Hepatocyte (in vitro differentiated cells): ENCODE measurements around the gene MMP8. TPM values are rescaled to one million over a fixed set of nuclear protein-coding genes. Genes with fewer than 3 reads are reported as not detected.

Experiments
- DNase-seq: peaks from one replicate; pipeline ENCODE4 v3.0.0-alpha.2; 2016; ENCODE audit warnings: low spot score
- H2AFZ ChIP-seq: fragments of 200-600 bp; sonication (generic); 2 replicates; pipeline ENCODE4 v1.6.0; 2016; ENCODE audit warnings: antibody characterized with exemption, mild to moderate bottlenecking
- H3K27ac ChIP-seq: fragments of 200-600 bp; sonication (generic); 2 replicates; pipeline ENCODE4 v1.5.1; 2016; ENCODE audit warnings: mild to moderate bottlenecking
- H3K27me3 ChIP-seq: fragments of 200-600 bp; sonication (generic); 2 replicates; pipeline ENCODE4 v1.6.1; 2016
- H3K36me3 ChIP-seq: fragments of 200-600 bp; sonication (generic); replicated peaks from 2 replicates; pipeline ENCODE4 v1.5.1; 2016; ENCODE audit warnings: low read depth; ENCODE audit not compliant: insufficient read depth
- H3K4me1 ChIP-seq: fragments of 200-600 bp; sonication (generic); 2 replicates; pipeline ENCODE4 v1.5.1; 2016; ENCODE audit warnings: mild to moderate bottlenecking, moderate library complexity; ENCODE audit not compliant: insufficient read depth
- H3K4me2 ChIP-seq: fragments of 200-600 bp; sonication (generic); 2 replicates; pipeline ENCODE4 v1.6.0; 2016
- H3K4me3 ChIP-seq: fragments of 200-600 bp; sonication (generic); 2 replicates; pipeline ENCODE4 v1.5.1; 2016; ENCODE audit warnings: mild to moderate bottlenecking
- H3K79me2 ChIP-seq: fragments of 200-600 bp; sonication (generic); 2 replicates; pipeline ENCODE4 v1.6.0; 2017; ENCODE audit warnings: mild to moderate bottlenecking
- H3K9me2 ChIP-seq: fragments of 200-600 bp; sonication (generic); replicated peaks from 2 replicates; pipeline ENCODE4 v1.6.0; 2017; ENCODE audit warnings: mild to moderate bottlenecking; ENCODE audit not compliant: insufficient read depth
- H3K9me3 ChIP-seq: fragments of 200-600 bp; sonication (generic); 2 replicates; pipeline ENCODE4 v1.5.1; 2016; ENCODE audit warnings: low read depth, mild to moderate bottlenecking
- H4K20me1 ChIP-seq: fragments of 200-600 bp; sonication (generic); 2 replicates; pipeline ENCODE4 v1.6.0; 2016; ENCODE audit warnings: mild to moderate bottlenecking; ENCODE audit not compliant: insufficient read depth, poor library complexity, severe bottlenecking
- CTCF ChIP-seq: fragments of 200-600 bp; sonication (generic); IDR thresholded peaks from 2 replicates; pipeline ENCODE4 v1.5.1; 2016; ENCODE audit warnings: antibody characterized with exemption, mild to moderate bottlenecking; ENCODE audit not compliant: poor library complexity
- EZH2 ChIP-seq: fragments of 200-600 bp; sonication (generic); IDR thresholded peaks from 2 replicates; pipeline ENCODE4 v1.6.1; 2016; ENCODE audit warnings: antibody characterized with exemption, mild to moderate bottlenecking, borderline replicate concordance
- EZH2phosphoT487 ChIP-seq: fragments of 200-600 bp; sonication (generic); IDR thresholded peaks from one replicate; pipeline ENCODE4 v1.6.1; 2018; ENCODE audit warnings: antibody characterized with exemption, mild to moderate bottlenecking, low read depth, moderate library complexity; ENCODE audit not compliant: unreplicated experiment, severe bottlenecking
- WGBS: methylation state at CpG from one replicate; pipeline ENCODE4 v1.1.6; 2016; ENCODE audit warnings: low lambda C conversion rate; ENCODE audit errors: missing lambda C conversion rate; 5-methylcytosine and 5-hydroxymethylcytosine counted together
- polyA plus RNA-seq: library from polyadenylated mRNA; unstranded; fragments of >200 nt; fragmentation: Nextera tagmentation; extraction: Ambion mirVana; gene quantifications from 2 replicates; pipeline ENCODE4 v1.2.1, GENCODE V29; 2016
- total RNA-seq: library from RNA; depleted of rRNA; stranded (reverse); fragments of >200 nt; gene quantifications from 2 replicates; pipeline ENCODE4 v1.2.3, GENCODE V29; 2014

MMP8 gene
- total and polyA plus RNA-seq, 2 experiments from 2014 or later, result 0.37 TPM; not detected in 1

- H3K9me2 ChIP-seq, result no peaks in the 10 kb centered on the region
- no peak for DNase-seq
- no peak within 1 kb of the TSS for H3K4me2 ChIP-seq
- no peaks in the 10 kb centered on the region for H3K36me3 ChIP-seq
- no peaks in the 10 kb centered on the region for H3K9me3 ChIP-seq
- TF ChIP-seq EZH2phosphoT487 (no peak), CTCF (no peak), EZH2 (no peak)
- no peak within 1 kb of the TSS for H2AFZ ChIP-seq
- no peak within 1 kb of the TSS for H3K27ac ChIP-seq
- no peaks in the 10 kb centered on the region for H3K4me1 ChIP-seq
- no peaks in the 10 kb centered on the region for H4K20me1 ChIP-seq
- H3K4me3 ChIP-seq, result no peak within 1 kb of the TSS
- WGBS, result 71% methylated on average over 5 of the region's 5 CpGs
- no peaks in the 10 kb centered on the region for H3K27me3 ChIP-seq
- H3K79me2 ChIP-seq, result no peaks in the 10 kb centered on the region
Observed at GRCh38 chr11:102705626-102706025, 19.1 kb downstream of the MMP8 start, which contains the start of gene MMP27. Gene MMP27, minus strand, starts transcription at chr11:102705769. Its CDS starts 55 bp downstream, at chr11:102705714.

- Histone ChIP-seq H3K4me2 (no peak overlapping the region), H3K27me3 (no peaks in the 10 kb centered on the region), H3K4me1 (no peaks in the 10 kb centered on the region), H3K27ac (no peak overlapping the region), H3K4me3 (no peak overlapping the region), H3K36me3 (no peaks in the 10 kb centered on the region), H3K79me2 (no peaks in the 10 kb centered on the region), H3K9me3 (no peaks in the 10 kb centered on the region), H3K9me2 (no peaks in the 10 kb centered on the region), H2AFZ (no peak overlapping the region), H4K20me1 (no peaks in the 10 kb centered on the region)
- DNase-seq, result no peak
- WGBS, result 87% methylated on average over 3 of the region's 3 CpGs
- TF ChIP-seq CTCF, result no peak
- TF ChIP-seq EZH2phosphoT487, result no peak
- no peak for TF ChIP-seq EZH2
Observed at GRCh38 chr11:102704841-102705240, 19.9 kb downstream of the MMP8 start.

- H4K20me1 ChIP-seq, result no peaks in the 10 kb centered on the region
- TF ChIP-seq EZH2, result no peak
- no peak for TF ChIP-seq EZH2phosphoT487
- TF ChIP-seq CTCF, result no peak
Observed at GRCh38 chr11:102703826-102704493, 20.8 kb downstream of the MMP8 start.

GRCh38 chr11:102695201-102695600 is 29.6 kb downstream of the MMP8 start:
- DNase-seq, result no peak
- Histone ChIP-seq H3K9me3 (no peaks in the 10 kb centered on the region), H3K4me1 (no peaks in the 10 kb centered on the region), H3K27ac (no peak overlapping the region), H3K27me3 (no peaks in the 10 kb centered on the region), H3K36me3 (no peaks in the 10 kb centered on the region), H3K4me2 (no peak overlapping the region), H3K9me2 (no peaks in the 10 kb centered on the region), H2AFZ (no peak overlapping the region), H4K20me1 (no peaks in the 10 kb centered on the region), H3K4me3 (no peak overlapping the region), H3K79me2 (no peaks in the 10 kb centered on the region)
- WGBS, result 88% methylated on average over 3 of the region's 3 CpGs
- TF ChIP-seq EZH2, result no peak

More at GRCh38 chr11:102703826-102704493, 20.8 kb downstream of the MMP8 start:
- Histone ChIP-seq H3K4me2 (no peak overlapping the region), H3K36me3 (no peaks in the 10 kb centered on the region), H3K4me3 (no peak overlapping the region), H2AFZ (no peak overlapping the region), H3K79me2 (no peaks in the 10 kb centered on the region), H3K9me2 (no peaks in the 10 kb centered on the region), H3K27me3 (no peaks in the 10 kb centered on the region), H3K27ac (no peak overlapping the region), H3K4me1 (no peaks in the 10 kb centered on the region), H3K9me3 (no peaks in the 10 kb centered on the region)
- 82% methylated on average over 3 of the region's 3 CpGs for WGBS
- no peak for DNase-seq
